Endothelial cell of umbilical vein (primary cell): ENCODE measurements around the gene NANOS1. TPM values are rescaled to one million over a fixed set of nuclear protein-coding genes. Genes with fewer than 3 reads are reported as not detected.

Source experiments
- BruUV-seq: library from RNA; stranded (reverse); fragments of 400-500 nt; replicated peaks from 2 replicates; lab custom pipeline; 2021; lab: Mats Ljungman, UMichigan
- CTCF ChIA-PET: fragments of 300-600, 350-600 bp; sonication (Branson Sonifier 250); formaldehyde crosslinking; loops from one replicate; lab custom pipeline; 2021; ENCODE audit warnings: antibody characterized with exemption, inconsistent platforms; lab: Charles Lee
- POLR2A ChIA-PET: fragments of 300-600, 350-600 bp; sonication (Branson Sonifier 250); formaldehyde crosslinking; loops from one replicate; lab custom pipeline; 2021; ENCODE audit warnings: antibody characterized with exemption, inconsistent platforms; lab: Charles Lee
- DNase-seq: peaks from one replicate; pipeline ENCODE4 v3.0.0-alpha.2; 2011; ENCODE audit warnings: low read depth, low spot score
- FAIRE-seq: peaks from 2 replicates; lab custom pipeline; 2011; peaks lifted over from hg19 to GRCh38; lab: Jason Lieb, UNC
- H2AFZ ChIP-seq: 2 replicates; pipeline ENCODE4 v1.6.0; 2012; ENCODE audit warnings: low read depth, low read length, control low read depth, inconsistent platforms
- H3K27ac ChIP-seq: 2 replicates; pipeline ENCODE4 v1.5.1; 2011; ENCODE audit warnings: low read depth, mild to moderate bottlenecking, control low read depth, low read length, moderate library complexity; ENCODE audit not compliant: insufficient read depth
- H3K27me3 ChIP-seq, 2 experiments: 2 replicates each; pipeline versions ENCODE4 v1.6.0 to v1.6.1; 2011; ENCODE audit warnings: low read length in 2 of 2, mixed read lengths in 1 of 2; ENCODE audit not compliant: control insufficient read depth in 2 of 2, insufficient read depth in 2 of 2
- H3K36me3 ChIP-seq, 2 experiments: 2 replicates in 1 of 2; 3 replicates in 1 of 2; pipeline ENCODE4 v1.5.1; 2011; ENCODE audit warnings: low read length in 2 of 2, mild to moderate bottlenecking in 1 of 2, moderate library complexity in 1 of 2; ENCODE audit not compliant: control insufficient read depth in 2 of 2, insufficient read depth in 2 of 2; ENCODE audit errors: extremely low read depth in 1 of 2
- H3K4me1 ChIP-seq: 3 replicates; pipeline ENCODE4 v1.5.1; 2011; ENCODE audit warnings: mild to moderate bottlenecking, low read length; ENCODE audit not compliant: control insufficient read depth, insufficient read depth; ENCODE audit errors: extremely low read depth
- H3K4me2 ChIP-seq: 2 replicates; pipeline ENCODE4 v1.6.1; 2011; ENCODE audit warnings: low read length, control low read depth, mixed read lengths; ENCODE audit not compliant: insufficient read depth
- H3K4me3 ChIP-seq, 3 experiments: fragments of 200-600 bp in 1 of 3; sonication (generic), shearing (Covaris generic) in 1 of 3; replicated peaks in 1 of 3; 2 replicates each; pipeline ENCODE4 v1.5.1; 2011 to 2016; ENCODE audit warnings: control low read depth in 3 of 3, low read length in 3 of 3, mild to moderate bottlenecking in 2 of 3, inconsistent platforms in 1 of 3, low read depth in 1 of 3, moderate library complexity in 1 of 3; ENCODE audit not compliant: insufficient read depth in 1 of 3
- H3K79me2 ChIP-seq: 2 replicates; pipeline ENCODE4 v1.6.0; 2012; ENCODE audit warnings: low read length, inconsistent platforms; ENCODE audit not compliant: control insufficient read depth, insufficient read depth
- H3K9ac ChIP-seq: replicated peaks from 2 replicates; pipeline ENCODE3; 2011; ENCODE audit warnings: low read length, control low read depth; ENCODE audit not compliant: insufficient read depth; ENCODE audit errors: extremely low read depth
- H3K9me1 ChIP-seq: replicated peaks from 3 replicates; pipeline ENCODE4 v1.6.0; 2011; ENCODE audit warnings: mild to moderate bottlenecking, low read length; ENCODE audit not compliant: control insufficient read depth, insufficient read depth; ENCODE audit errors: extremely low read depth
- H3K9me3 ChIP-seq: replicated peaks from 2 replicates; pipeline ENCODE4 v1.5.1; 2012; ENCODE audit warnings: low read length, inconsistent platforms; ENCODE audit not compliant: control insufficient read depth, insufficient read depth
- H4K20me1 ChIP-seq: replicated peaks from 2 replicates; pipeline ENCODE3; 2011; ENCODE audit warnings: mild to moderate bottlenecking, low read length; ENCODE audit not compliant: control insufficient read depth, insufficient read depth; ENCODE audit errors: extremely low read depth
- EZH2 ChIP-seq: IDR thresholded peaks from 2 replicates; pipeline ENCODE4 v1.6.1; 2012; ENCODE audit warnings: borderline replicate concordance, low read depth, mild to moderate bottlenecking, moderate library complexity, low read length, inconsistent platforms; ENCODE audit not compliant: severe bottlenecking
- FOS ChIP-seq: IDR thresholded peaks from 2 replicates; pipeline ENCODE4 v1.6.1; 2011; ENCODE audit warnings: mild to moderate bottlenecking, low read length, moderate library complexity, borderline replicate concordance; ENCODE audit not compliant: insufficient read depth
- GATA2 ChIP-seq: IDR thresholded peaks from 2 replicates; pipeline ENCODE4 v1.7.0; 2011; ENCODE audit warnings: low read depth, mild to moderate bottlenecking, moderate library complexity, mixed read lengths, low read length; ENCODE audit not compliant: insufficient read length, insufficient read depth
- JUN ChIP-seq: IDR thresholded peaks from 2 replicates; pipeline ENCODE4 v1.6.1; 2011; ENCODE audit warnings: borderline replicate concordance, low read depth; ENCODE audit not compliant: insufficient read length, insufficient read depth
- MYC ChIP-seq: IDR thresholded peaks from one replicate; pipeline ENCODE4 v1.6.1; 2011; ENCODE audit warnings: mild to moderate bottlenecking, low read depth, low read length
- POLR2A ChIP-seq: IDR thresholded peaks from 2 replicates; pipeline ENCODE4 v1.6.1; 2012; ENCODE audit warnings: low read depth, mild to moderate bottlenecking, control low read depth, low read length
- POLR2AphosphoS5 ChIP-seq: IDR thresholded peaks from 2 replicates; pipeline ENCODE4 v1.6.1; 2012; ENCODE audit warnings: low read depth, mild to moderate bottlenecking, control low read depth, low read length, moderate library complexity; ENCODE audit not compliant: insufficient read depth
- dilution Hi-C: fragments of 300-500 bp; cut with MboI; formaldehyde crosslinking; loops from one replicate; pipeline ENCODE4 v1.15.0; 2019; ENCODE audit warnings: low sequenced_read_pairs; ENCODE audit not compliant: extremely low pct_ligation_motif_present
- intact Hi-C: fragments of 100-400 bp; cut with micrococcal nuclease; formaldehyde crosslinking; loops from one replicate; pipeline ENCODE4 v1.10.0; 2022
- polyA plus RNA-seq, 4 experiments: library from polyadenylated mRNA; depleted of rRNA in 3 of 4; stranded (reverse) in 3 of 4; unstranded in 1 of 4; fragments of >200 nt; gene quantifications; 2 replicates each; pipeline versions ENCODE4 v1.2.1 to v1.2.3, GENCODE V29; 2011 to 2012; ENCODE audit warnings: missing spikeins in 1 of 4
- total RNA-seq: library from RNA; stranded (reverse); gene quantifications from 2 replicates; pipeline ENCODE4 v1.2.3, GENCODE V29; 2021
- TF ChIP-seq, protein P1 (sequence below), 2 donors: IDR thresholded peaks; 1 replicate in 1 of 2; 2 replicates in 1 of 2; pipeline ENCODE4 v1.5.1; 2011; ENCODE audit warnings: low read length in 2 of 2, mild to moderate bottlenecking in 2 of 2, moderate library complexity in 2 of 2, control low read depth in 1 of 2, inconsistent platforms in 1 of 2, low read depth in 1 of 2; ENCODE audit not compliant: insufficient read depth in 1 of 2; ENCODE audit errors: extremely low read depth in 1 of 2
- TF ChIP-seq, protein P2 (sequence below): IDR thresholded peaks from 2 replicates; pipeline ENCODE4 v1.6.1; 2011; ENCODE audit not compliant: insufficient read depth, insufficient read length

Gene NANOS1
- total and polyA plus RNA-seq, 2 donors (not counting 3 experiments of a cell fraction or from before 2014, with no cell fraction given), result 0.29 to 0.40 TPM

DNA sequence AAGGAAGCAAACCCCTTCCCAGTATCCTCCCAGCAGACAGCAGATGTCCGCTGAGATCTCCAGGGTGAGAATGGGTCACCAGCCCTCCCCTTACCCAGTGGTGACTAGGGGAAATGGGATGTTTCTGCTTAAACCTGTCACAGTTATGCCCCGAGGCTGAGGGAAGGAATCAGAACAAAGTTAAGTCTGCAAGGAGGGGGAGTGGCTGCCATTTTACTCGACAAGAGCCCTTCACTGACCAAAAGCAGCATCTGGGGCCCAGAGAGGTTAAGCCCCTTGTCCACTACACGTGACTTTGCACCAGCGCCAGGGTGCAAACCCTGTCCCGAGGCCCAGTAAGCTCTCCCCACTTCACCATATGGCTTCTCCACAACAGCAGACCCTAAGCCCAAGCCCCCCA is 4.6 kb upstream of the NANOS1 start:
- intact Hi-C loops, result loop anchor here (5.0 kb wide), 1 partner anchor 153 kb away; no protein-coding TSS in a partner anchor
- Histone ChIP-seq H3K27ac (no peak overlapping the region), H3K9ac (no peak overlapping the region), H3K4me1 (no peaks in the 10 kb centered on the region), H3K4me3 (no peak overlapping the region), H3K27me3 (no peaks in the 10 kb centered on the region), H2AFZ (no peak overlapping the region), H3K4me2 (no peak overlapping the region), H3K9me1 (no peaks in the 10 kb centered on the region), H4K20me1 (no peaks in the 10 kb centered on the region), H3K9me3 (no peaks in the 10 kb centered on the region), H3K36me3 (no peaks in the 10 kb centered on the region), H3K79me2 (no peaks in the 10 kb centered on the region)
- ChIA-PET POLR2A (no interaction called here), CTCF (interaction anchor here (2.0 kb wide), 1 partner anchor 456 kb away, joined by 8 read pairs; no protein-coding TSS in a partner anchor)
- DNase-seq (no peak), FAIRE-seq (no peak)
- dilution Hi-C loops, result no loop called here
- BruUV-seq, result no TSS peak
- TF ChIP-seq JUN (no peak), GATA2 (no peak), POLR2AphosphoS5 (no peak), MYC (no peak), FOS (no peak), EZH2 (no peak), POLR2A (no peak)
- TF ChIP-seq, protein P1, sequence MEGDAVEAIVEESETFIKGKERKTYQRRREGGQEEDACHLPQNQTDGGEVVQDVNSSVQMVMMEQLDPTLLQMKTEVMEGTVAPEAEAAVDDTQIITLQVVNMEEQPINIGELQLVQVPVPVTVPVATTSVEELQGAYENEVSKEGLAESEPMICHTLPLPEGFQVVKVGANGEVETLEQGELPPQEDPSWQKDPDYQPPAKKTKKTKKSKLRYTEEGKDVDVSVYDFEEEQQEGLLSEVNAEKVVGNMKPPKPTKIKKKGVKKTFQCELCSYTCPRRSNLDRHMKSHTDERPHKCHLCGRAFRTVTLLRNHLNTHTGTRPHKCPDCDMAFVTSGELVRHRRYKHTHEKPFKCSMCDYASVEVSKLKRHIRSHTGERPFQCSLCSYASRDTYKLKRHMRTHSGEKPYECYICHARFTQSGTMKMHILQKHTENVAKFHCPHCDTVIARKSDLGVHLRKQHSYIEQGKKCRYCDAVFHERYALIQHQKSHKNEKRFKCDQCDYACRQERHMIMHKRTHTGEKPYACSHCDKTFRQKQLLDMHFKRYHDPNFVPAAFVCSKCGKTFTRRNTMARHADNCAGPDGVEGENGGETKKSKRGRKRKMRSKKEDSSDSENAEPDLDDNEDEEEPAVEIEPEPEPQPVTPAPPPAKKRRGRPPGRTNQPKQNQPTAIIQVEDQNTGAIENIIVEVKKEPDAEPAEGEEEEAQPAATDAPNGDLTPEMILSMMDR (IDR thresholded peaks at IDR 0.05; ENCODE audit: extremely low read depth in 1 of 2, insufficient read depth in 1 of 2, low read depth in 1 of 2, low read length in 2 of 2), result no peak
- TF ChIP-seq, protein P2, sequence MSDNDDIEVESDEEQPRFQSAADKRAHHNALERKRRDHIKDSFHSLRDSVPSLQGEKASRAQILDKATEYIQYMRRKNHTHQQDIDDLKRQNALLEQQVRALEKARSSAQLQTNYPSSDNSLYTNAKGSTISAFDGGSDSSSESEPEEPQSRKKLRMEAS, result no peak
